B cell (primary cell): ENCODE results near the gene CAPZA2. TPM values are rescaled to one million over a fixed set of nuclear protein-coding genes. Genes with fewer than 3 reads are reported as not detected.

Source experiments
- ATAC-seq: fragments of 200-7000 bp; cut with Tn5 transposase; one replicate; pipeline ENCODE4 v1.10.0; 2021; ENCODE audit warnings: low read depth, mild to moderate bottlenecking, moderate number of reproducible peaks, moderate library complexity
- CTCF ChIA-PET: fragments of 350-600 bp; sonication (Branson Sonifier 250); formaldehyde crosslinking; loops from one replicate; lab custom pipeline; 2021; ENCODE audit warnings: antibody characterized with exemption, inconsistent platforms; lab: Charles Lee
- POLR2A ChIA-PET: fragments of 350-600 bp; sonication (Branson Sonifier 250); formaldehyde crosslinking; loops from one replicate; lab custom pipeline; 2021; ENCODE audit warnings: antibody characterized with exemption; lab: Charles Lee
- DNase-seq: peaks from one replicate; pipeline ENCODE4 v3.0.0; 2013
- H2AFZ ChIP-seq: 2 replicates; pipeline ENCODE4 v1.6.1; 2012; ENCODE audit warnings: mild to moderate bottlenecking, low read depth, low read length; ENCODE audit not compliant: insufficient read depth, poor library complexity, severe bottlenecking
- H3K27ac ChIP-seq, 2 donors: 1 replicate in 1 of 2; 2 replicates in 1 of 2; pipeline ENCODE4 v1.5.1; 2012 to 2013; ENCODE audit warnings: low read length in 2 of 2, mild to moderate bottlenecking in 2 of 2, moderate library complexity in 1 of 2
- H3K27me3 ChIP-seq, 4 experiments: fragments of 200-600 bp in 1 of 4; sonication (generic) in 1 of 4; replicated peaks in 1 of 4; 1 replicate in 2 of 4; 2 replicates in 2 of 4; pipeline versions ENCODE4 v1.6.1 to v1.7.0; 2013 to 2016; ENCODE audit warnings: low read length in 3 of 4, mild to moderate bottlenecking in 2 of 4, mixed read lengths in 1 of 4, moderate library complexity in 1 of 4; ENCODE audit not compliant: insufficient read depth in 4 of 4, control insufficient read depth in 3 of 4; ENCODE audit errors: control extremely low read depth in 1 of 4
- H3K36me3 ChIP-seq, 2 experiments: replicated peaks in 1 of 2; 1 replicate in 1 of 2; 2 replicates in 1 of 2; pipeline versions ENCODE4 v1.6.1 to v1.7.1; 2013; ENCODE audit warnings: low read length in 1 of 2; ENCODE audit not compliant: insufficient read depth in 2 of 2, control insufficient read depth in 1 of 2; ENCODE audit errors: control extremely low read depth in 1 of 2, extremely low read depth in 1 of 2
- H3K4me1 ChIP-seq, 2 donors: fragments of 200-600 bp in 1 of 2; sonication (generic) in 1 of 2; 1 replicate in 1 of 2; 2 replicates in 1 of 2; pipeline versions ENCODE4 v1.5.1 to v1.6.1; 2013 to 2017; ENCODE audit warnings: low read length in 2 of 2; ENCODE audit not compliant: control insufficient read depth in 2 of 2, insufficient read depth in 2 of 2
- H3K4me2 ChIP-seq: replicated peaks from 2 replicates; pipeline ENCODE3; 2012; ENCODE audit warnings: mild to moderate bottlenecking, low read depth, low read length; ENCODE audit not compliant: poor library complexity, severe bottlenecking
- H3K4me3 ChIP-seq, 5 experiments: fragments of 200-600 bp in 1 of 5; sonication (generic) in 1 of 5; 1 replicate in 3 of 5; 2 replicates in 2 of 5; pipeline versions ENCODE4 v1.5.1 to v1.7.0; 2011 to 2016; ENCODE audit warnings: low read length in 4 of 5, mild to moderate bottlenecking in 4 of 5, low read depth in 2 of 5, control low read depth in 1 of 5, moderate library complexity in 1 of 5; ENCODE audit not compliant: insufficient read depth in 1 of 5; ENCODE audit errors: control extremely low read depth in 1 of 5, extremely low read depth in 1 of 5
- H3K79me2 ChIP-seq: fragments of 200-600 bp; sonication (generic); one replicate; pipeline ENCODE4 v1.6.0; 2016; ENCODE audit warnings: low read length; ENCODE audit not compliant: control insufficient read depth, insufficient read depth
- H3K9ac ChIP-seq: fragments of 200-600 bp; sonication (generic); 2 replicates; pipeline ENCODE4 v1.6.1; 2017; ENCODE audit warnings: mild to moderate bottlenecking, low read length, moderate library complexity
- H3K9me3 ChIP-seq, 3 donors: one replicate each; pipeline versions ENCODE4 v1.6.1 to v1.7.1; 2013; ENCODE audit warnings: low read length in 2 of 3; ENCODE audit not compliant: control insufficient read depth in 2 of 3, insufficient read depth in 1 of 3; ENCODE audit errors: control extremely low read depth in 1 of 3
- H4K20me1 ChIP-seq: 2 replicates; pipeline ENCODE4 v1.6.0; 2012; ENCODE audit warnings: mild to moderate bottlenecking, low read length; ENCODE audit not compliant: insufficient read depth, control insufficient read depth, poor library complexity, severe bottlenecking
- H3K27ac Mint-ChIP-seq: one replicate; pipeline ENCODE4 v1.8.0; 2021; ENCODE audit warnings: mixed read lengths
- H3K27me3 Mint-ChIP-seq: one replicate; pipeline ENCODE4 v1.8.0; 2021; ENCODE audit warnings: mixed read lengths
- H3K4me1 Mint-ChIP-seq: one replicate; pipeline ENCODE4 v1.8.0; 2021; ENCODE audit warnings: mixed read lengths
- H3K4me3 Mint-ChIP-seq: one replicate; pipeline ENCODE4 v1.8.0; 2021; ENCODE audit warnings: mixed read lengths
- H3K9me3 Mint-ChIP-seq: one replicate; pipeline ENCODE4 v1.8.0; 2022; ENCODE audit warnings: mixed read lengths; ENCODE audit not compliant: insufficient read depth
- CTCF ChIP-seq: fragments of 200-600 bp; IDR thresholded peaks from one replicate; pipeline ENCODE4 v1.8.0; 2022; ENCODE audit warnings: antibody characterized with exemption, mild to moderate bottlenecking
- EZH2 ChIP-seq: IDR thresholded peaks from 2 replicates; pipeline ENCODE4 v1.6.1; 2012; ENCODE audit warnings: borderline replicate concordance, low read depth, mild to moderate bottlenecking, moderate library complexity, low read length; ENCODE audit not compliant: insufficient read depth, poor library complexity, severe bottlenecking
- WGBS: methylation state at CpG from one replicate; pipeline ENCODE4 v1.1.5; 2013; ENCODE audit warnings: missing lambda C conversion rate; ENCODE audit not compliant: insufficient coverage; 5-methylcytosine and 5-hydroxymethylcytosine counted together
- intact Hi-C: fragments of 100-400 bp; cut with micrococcal nuclease; formaldehyde crosslinking; loops from one replicate; pipeline ENCODE4 v1.10.0; 2022
- polyA plus RNA-seq: library from polyadenylated mRNA; depleted of rRNA; stranded (reverse); fragments of >200 nt; gene quantifications from 2 replicates; pipeline ENCODE4 v1.2.3, GENCODE V29; 2012
- total RNA-seq, 2 donors: library from RNA; stranded (reverse); fragments of 120-200 nt in 1 of 2; gene quantifications; 1 replicate in 1 of 2; 2 replicates in 1 of 2; pipeline versions ENCODE4 v1.2.3 to v1.2.4, GENCODE V29; 2013 to 2022

CAPZA2 gene
- total and polyA plus RNA-seq, 2 donors (not counting 1 experiment from before 2014, with no cell fraction given), result 15.0 to 79.0 TPM

DNA sequence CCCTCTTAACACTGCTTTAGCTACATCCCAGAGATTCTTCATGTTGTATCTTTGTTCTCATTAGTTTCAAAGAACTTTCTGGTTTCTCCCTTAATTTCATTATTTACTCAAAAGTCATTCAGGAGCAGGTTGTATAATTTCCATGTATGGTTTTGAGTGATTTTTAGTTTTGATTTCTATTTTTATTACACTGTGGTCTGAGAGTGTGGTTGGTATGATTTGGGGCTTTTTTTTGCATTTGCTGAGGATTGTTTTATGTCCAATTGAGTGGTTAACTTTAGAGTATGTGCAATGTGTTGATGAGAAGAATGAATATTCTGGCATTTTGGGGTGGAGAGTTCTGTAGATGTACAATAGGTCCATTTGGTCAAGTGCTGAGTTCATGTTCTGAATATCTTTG is 37.9 kb upstream of the CAPZA2 start:
- H3K4me2 ChIP-seq, result no peak overlapping the region
- intact Hi-C loops, result no loop called here
- no peak overlapping the region for H3K4me3 Mint-ChIP-seq
- H3K9me3 ChIP-seq, result peaks cover 0 to 2% (median 0%) of the 10 kb centered on the region in 3 donors
- ATAC-seq, result no peak
- peaks cover 7% of the 10 kb centered on the region for H3K4me1 Mint-ChIP-seq
- no peak for DNase-seq
- H3K9ac ChIP-seq, result no peak overlapping the region
- no peak overlapping the region for H3K27ac Mint-ChIP-seq
- TF ChIP-seq EZH2 (no peak), CTCF (no peak)
- H3K27me3 ChIP-seq, result peaks cover 0 to 10% (median 0%) of the 10 kb centered on the region in 4 experiments
- H3K9me3 Mint-ChIP-seq, result peaks cover 3% of the 10 kb centered on the region
- H3K27ac ChIP-seq, result no peak overlapping the region
- no peaks in the 10 kb centered on the region for H3K36me3 ChIP-seq
- H4K20me1 ChIP-seq, result no peaks in the 10 kb centered on the region
- CTCF ChIA-PET, result interaction anchor here (0.5 kb wide), 1 partner anchor 565 kb away, joined by 3 read pairs; no protein-coding TSS in a partner anchor
- no peak overlapping the region for H3K4me3 ChIP-seq
- POLR2A ChIA-PET, result no interaction called here
- H3K27me3 Mint-ChIP-seq, result peaks cover 28% of the 10 kb centered on the region
- H3K4me1 ChIP-seq, result peaks cover 0 to 7% of the 10 kb centered on the region in 2 donors
- no peak overlapping the region for H2AFZ ChIP-seq
- H3K79me2 ChIP-seq, result no peaks in the 10 kb centered on the region

DNA sequence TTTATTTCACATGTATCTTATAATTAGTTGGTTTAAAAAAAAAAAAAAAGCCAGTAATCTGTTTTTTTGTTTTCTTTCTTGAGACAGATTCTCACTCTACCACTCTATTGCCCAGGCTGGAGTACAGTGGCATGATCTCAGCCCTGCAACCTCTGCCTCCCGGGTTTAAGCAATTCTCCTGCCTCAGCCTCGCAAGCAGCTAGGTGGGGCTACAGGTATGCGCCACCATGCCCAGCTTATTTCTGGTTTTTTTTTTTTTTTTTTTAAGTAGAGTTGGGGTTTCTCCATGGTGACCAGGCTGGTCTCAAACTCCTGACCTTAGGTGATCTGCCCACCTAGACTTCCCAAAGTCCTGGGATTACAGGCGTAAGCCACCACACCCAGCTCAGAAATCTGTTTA is 34.1 kb upstream of the CAPZA2 start:
- Histone ChIP-seq H3K36me3 (no peaks in the 10 kb centered on the region), H3K4me1 (peaks cover 0 to 7% of the 10 kb centered on the region in 2 donors), H3K4me3 (no peak overlapping the region), H3K9me3 (no peaks in the 10 kb centered on the region), H3K79me2 (no peaks in the 10 kb centered on the region), H3K27me3 (peaks cover 0 to 10% (median 0%) of the 10 kb centered on the region in 4 experiments), H4K20me1 (no peaks in the 10 kb centered on the region), H2AFZ (no peak overlapping the region), H3K27ac (no peak overlapping the region), H3K9ac (no peak overlapping the region), H3K4me2 (no peak overlapping the region)
- Mint-ChIP-seq H3K4me3 (no peak overlapping the region), H3K27me3 (peaks cover 30% of the 10 kb centered on the region), H3K9me3 (peaks cover 3% of the 10 kb centered on the region), H3K4me1 (peaks cover 7% of the 10 kb centered on the region), H3K27ac (no peak overlapping the region)
- ChIA-PET CTCF (interaction anchor here (0.6 kb wide), 1 partner anchor 258 kb away, joined by 3 read pairs; no protein-coding TSS in a partner anchor), POLR2A (no interaction called here)
- TF ChIP-seq EZH2 (no peak), CTCF (no peak)
- WGBS, result 100% methylated on average over 1 of the region's 4 CpGs
- intact Hi-C loops, result no loop called here
- ATAC-seq (no peak), DNase-seq (no peak)
